HK-2 (cell line): ENCODE data around the gene AADACL2.
"Not testable (repeated sequence)": the region's sequence is repeated elsewhere in the genome, so short reads cannot be mapped to it uniquely, and the experiment has no call there.

Source experiments
- DNase-seq: peaks from one replicate; pipeline ENCODE4 v3.0.0-alpha.2; 2018; ENCODE audit not compliant: unreplicated experiment

AADACL2 gene

GRCh38 chr3:151766454-151766853, 32.7 kb downstream of the AADACL2 start:
- DNase-seq, result no peak

- no peak for DNase-seq
Measured at GRCh38 chr3:151768393-151768930, 34.7 kb downstream of the AADACL2 start.

- no peak for DNase-seq
Measured at GRCh38 chr3:151769175-151769574, 35.4 kb downstream of the AADACL2 start.

- no peak for DNase-seq
Measured at GRCh38 chr3:151770956-151771355, 37.2 kb downstream of the AADACL2 start.

- DNase-seq, result no peak
Measured at GRCh38 chr3:151772825-151773480, 39.2 kb downstream of the AADACL2 start.

GRCh38 chr3:151774235-151774634, 40.5 kb downstream of the AADACL2 start:
- no peak for DNase-seq

GRCh38 chr3:151774910-151775309, 41.2 kb downstream of the AADACL2 start:
- DNase-seq, result no peak

- no peak for DNase-seq
Measured at GRCh38 chr3:151775314-151776258, 41.9 kb downstream of the AADACL2 start.

GRCh38 chr3:151776259-151776740, 42.6 kb downstream of the AADACL2 start:
- no peak for DNase-seq

- DNase-seq, result no peak
Measured at GRCh38 chr3:151777880-151778279, 44.2 kb downstream of the AADACL2 start.

GRCh38 chr3:151787626-151788025, 53.9 kb downstream of the AADACL2 start:
- no peak for DNase-seq

- DNase-seq, result no peak
Measured at GRCh38 chr3:151788401-151788800, 54.7 kb downstream of the AADACL2 start.

- no peak for DNase-seq
Measured at GRCh38 chr3:151789853-151790463, 56.2 kb downstream of the AADACL2 start.

- not testable (repeated sequence) for DNase-seq
Measured at GRCh38 chr3:151790763-151791162, 57.0 kb downstream of the AADACL2 start.

- DNase-seq, result no peak
Measured at GRCh38 chr3:151792411-151792810, 58.7 kb downstream of the AADACL2 start.

- DNase-seq, result no peak
Measured at GRCh38 chr3:151793636-151794035, 59.9 kb downstream of the AADACL2 start.

- DNase-seq, result no peak
Measured at GRCh38 chr3:151794080-151794479, 60.4 kb downstream of the AADACL2 start.

GRCh38 chr3:151795276-151795675, 61.5 kb downstream of the AADACL2 start:
- DNase-seq, result no peak

- no peak for DNase-seq
Measured at GRCh38 chr3:151796105-151796680, 62.5 kb downstream of the AADACL2 start.

GRCh38 chr3:151798466-151798865, 64.7 kb downstream of the AADACL2 start:
- DNase-seq, result no peak

GRCh38 chr3:151800431-151800830, 66.7 kb downstream of the AADACL2 start:
- no peak for DNase-seq

- no peak for DNase-seq
Measured at GRCh38 chr3:151804267-151804666, 70.5 kb downstream of the AADACL2 start.
